GM19099 (cell line): ENCODE data around the gene ZNF436.
A peak's percentile ranks its signal among the peaks of the same experiment; 100 is the strongest.

Source experiments
- POLR2A ChIP-seq: IDR thresholded peaks from 3 replicates; pipeline ENCODE4 v1.6.1; 2011; ENCODE audit warnings: low read depth; ENCODE audit not compliant: insufficient read length; ENCODE audit errors: extremely low read depth

The ZNF436 gene

DNA sequence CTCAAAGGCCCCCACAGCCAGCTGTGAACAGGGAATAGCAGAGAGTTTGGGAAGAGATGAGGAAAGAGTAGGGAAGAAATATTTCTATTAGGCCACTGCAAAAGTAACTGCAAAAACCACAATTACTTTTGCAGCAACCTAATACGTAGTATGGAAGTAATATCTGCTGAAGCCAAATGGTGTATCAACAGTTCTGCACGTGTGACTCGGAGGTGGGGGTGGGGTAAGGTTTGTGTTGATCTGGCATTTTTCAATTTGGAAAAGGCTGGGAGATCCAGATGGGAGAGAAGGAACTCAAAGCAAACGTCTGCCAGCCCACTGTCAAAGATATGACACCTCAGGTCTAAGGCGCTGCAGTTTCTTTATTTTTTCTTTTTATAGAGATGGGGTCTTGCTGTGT, 11.1 kb upstream of the ZNF436 start:
- TF ChIP-seq POLR2A, result no peak

DNA sequence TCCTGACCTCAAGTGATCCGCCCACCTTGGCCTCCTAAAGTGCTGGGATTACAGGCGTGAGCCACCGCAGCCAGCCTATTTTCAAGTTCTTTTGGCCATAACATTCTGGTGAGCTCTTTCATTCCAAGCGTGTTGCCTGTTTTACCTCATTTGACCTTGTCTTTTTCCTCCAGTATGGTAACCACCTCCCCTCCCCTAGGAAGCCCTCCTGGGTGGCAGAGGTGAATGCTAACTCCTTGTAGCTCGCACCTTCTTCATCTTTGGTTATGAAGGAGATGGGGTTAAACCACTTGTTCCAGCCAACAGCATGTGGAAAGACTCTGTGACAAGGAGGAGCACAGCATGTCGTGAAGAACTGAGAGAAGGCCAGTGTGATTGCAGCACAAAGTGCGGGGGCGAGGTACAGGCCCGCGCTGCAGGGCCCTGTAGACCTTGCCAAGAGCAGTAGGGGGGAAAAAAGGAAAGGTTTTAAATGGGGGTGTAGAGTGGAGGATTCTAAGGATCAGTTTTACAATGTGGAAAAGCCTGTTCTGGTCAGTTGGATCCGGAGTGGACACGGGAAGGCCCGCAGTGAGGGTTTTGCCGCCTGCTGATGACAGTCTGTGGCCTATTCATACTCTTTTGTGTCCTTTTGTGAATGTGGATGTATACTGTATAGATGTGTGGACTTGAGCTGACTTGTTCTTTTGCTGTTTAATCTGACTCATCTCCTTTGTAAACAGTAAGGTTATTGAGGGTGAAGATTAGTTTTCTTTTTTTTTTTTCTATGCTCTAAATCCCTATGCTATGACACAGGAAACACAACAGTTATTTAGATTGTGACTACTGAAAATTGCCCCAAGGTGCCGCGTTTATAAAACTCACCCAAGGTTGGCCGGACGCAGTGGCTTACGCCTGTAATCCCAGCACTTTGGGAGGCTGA, 7.5 kb upstream of the ZNF436 start:
- no peak for TF ChIP-seq POLR2A

GRCh38 chr1:23371987-23372880, 2.6 kb upstream of the ZNF436 start:
- TF ChIP-seq POLR2A, result no peak

GRCh38 chr1:23370709-23371584, 1.3 kb upstream of the ZNF436 start:
- no peak for TF ChIP-seq POLR2A

- no peak for TF ChIP-seq POLR2A
Measured at GRCh38 chr1:23370330-23370708, 683 bp upstream of the ZNF436 start.

DNA sequence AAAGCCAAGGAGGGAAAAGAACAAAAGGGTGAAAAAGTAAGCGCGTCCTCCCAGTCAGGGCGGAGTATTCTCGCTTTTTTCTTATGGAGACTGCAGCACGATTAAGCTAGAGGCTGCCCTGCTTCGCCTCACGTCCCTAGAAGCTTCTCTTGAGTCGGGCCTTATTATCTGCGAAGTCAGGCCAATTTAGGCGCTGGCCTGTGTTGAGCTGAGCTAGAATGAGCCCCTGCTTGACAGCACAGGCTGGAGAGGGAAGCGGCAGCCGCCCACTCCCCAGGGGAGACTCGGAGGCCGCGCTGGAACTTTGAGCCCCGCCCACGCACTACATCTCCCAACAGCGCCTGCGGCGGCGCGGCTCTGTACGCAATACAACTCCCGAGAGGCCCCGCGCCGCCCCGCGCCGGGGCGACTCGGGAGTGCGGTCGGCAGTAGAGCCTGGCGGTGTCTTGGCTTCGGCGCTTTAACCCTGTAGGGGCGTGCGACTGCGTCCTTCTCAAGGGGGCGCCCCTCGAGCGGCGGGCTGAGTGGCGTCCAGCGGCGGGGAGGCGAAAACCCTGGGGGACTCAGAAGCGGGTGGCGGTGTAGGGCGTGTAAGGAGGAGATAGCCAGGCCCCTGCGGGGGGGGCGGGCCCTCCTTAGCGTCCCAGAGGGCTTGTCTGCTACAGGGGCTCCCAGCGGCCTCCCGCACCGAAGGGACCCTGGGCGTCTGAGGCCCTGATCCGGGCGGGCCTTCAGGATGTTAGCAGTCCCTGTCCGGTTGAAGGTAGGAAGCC, 888 bp downstream of the ZNF436 start:
- TF ChIP-seq POLR2A, result peak; percentile 82

DNA sequence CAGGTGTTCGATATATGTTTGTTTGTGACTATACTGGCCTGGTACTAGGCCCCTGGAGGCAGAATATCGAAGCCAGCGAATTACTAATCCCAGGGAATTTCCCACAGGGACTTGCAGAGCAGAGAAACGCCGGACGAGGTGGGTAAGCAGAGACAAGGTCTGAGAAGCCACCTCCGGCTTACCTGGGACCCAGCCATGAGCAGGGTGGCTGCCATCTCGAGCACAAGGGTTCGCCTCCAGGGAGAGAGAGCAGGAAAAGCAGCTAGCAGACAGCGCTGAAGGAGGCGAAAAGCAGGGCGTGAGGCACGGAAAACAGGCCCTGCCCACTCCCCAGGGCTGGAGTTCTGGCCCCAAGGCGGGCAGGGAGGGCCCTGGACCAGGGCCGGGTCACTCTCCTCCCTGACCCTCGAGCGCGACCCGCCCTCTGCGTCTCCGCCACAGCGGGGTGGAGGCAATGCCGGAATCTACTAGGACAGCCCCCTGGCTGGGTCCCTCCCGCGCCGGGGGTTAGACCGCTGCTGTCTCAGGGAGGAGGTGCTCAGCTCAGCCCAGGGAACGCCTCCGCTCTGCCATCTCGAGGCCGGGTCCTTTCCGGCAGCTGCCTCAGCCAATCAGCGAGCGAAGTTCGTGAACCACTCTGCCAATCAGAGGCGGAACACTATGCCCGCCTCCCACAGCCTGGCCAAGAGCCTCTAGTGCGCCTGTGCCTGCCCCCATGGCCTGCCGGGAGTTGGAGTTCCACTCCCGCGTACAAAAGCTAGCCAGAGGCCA, 1.7 kb downstream of the ZNF436 start:
- TF ChIP-seq POLR2A, result peak; percentile 72

GRCh38 chr1:23367451-23367790, 2.2 kb downstream of the ZNF436 start:
- no peak for TF ChIP-seq POLR2A

- no peak for TF ChIP-seq POLR2A
Measured at GRCh38 chr1:23366598-23366997, 3.0 kb downstream of the ZNF436 start.

- TF ChIP-seq POLR2A, result no peak
Measured at GRCh38 chr1:23366146-23366545, 3.5 kb downstream of the ZNF436 start.

GRCh38 chr1:23362218-23362713, 7.4 kb downstream of the ZNF436 start:
- no peak for TF ChIP-seq POLR2A

DNA sequence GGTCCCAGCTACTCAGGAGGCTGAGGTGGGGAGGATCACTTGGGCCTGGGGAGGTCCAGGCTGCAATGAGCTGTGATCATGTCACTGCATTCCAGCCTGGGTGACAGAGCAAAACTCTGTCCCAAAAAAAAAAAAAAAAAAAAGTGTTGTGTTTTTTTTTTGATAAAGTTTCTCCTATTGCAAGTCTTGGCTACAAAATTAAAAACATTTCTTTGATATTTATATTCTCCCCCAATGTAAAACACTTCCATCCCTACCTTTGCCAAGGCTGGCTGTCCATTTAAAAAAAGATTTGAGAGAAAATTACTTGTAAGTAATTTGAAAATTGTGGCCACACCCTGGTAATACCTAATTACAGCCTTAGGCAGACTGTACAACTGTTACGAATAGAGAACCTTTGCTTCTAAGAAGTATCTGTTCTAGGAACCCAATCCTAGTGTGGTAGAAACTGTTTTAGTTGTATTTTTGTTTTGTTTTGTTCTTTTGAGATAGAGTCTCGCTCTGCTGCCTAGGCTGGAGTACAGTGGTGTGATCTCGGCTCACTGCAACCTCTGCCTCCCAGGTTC, 11.2 kb downstream of the ZNF436 start:
- TF ChIP-seq POLR2A, result no peak
